ENCODE measurements around the gene SAFB2.
"Not testable (repeated sequence)": the region's sequence is repeated elsewhere in the genome, so short reads cannot be mapped to it uniquely, and the experiment has no call there.

Gene SAFB2

GRCh38 chr19:5632241-5632612 lies 9.7 kb upstream of the SAFB2 start:
- DNase-seq: no peak

- DNase-seq: no peak
Measured at GRCh38 chr19:5631567-5632240, 9.1 kb upstream of the SAFB2 start.

DNA sequence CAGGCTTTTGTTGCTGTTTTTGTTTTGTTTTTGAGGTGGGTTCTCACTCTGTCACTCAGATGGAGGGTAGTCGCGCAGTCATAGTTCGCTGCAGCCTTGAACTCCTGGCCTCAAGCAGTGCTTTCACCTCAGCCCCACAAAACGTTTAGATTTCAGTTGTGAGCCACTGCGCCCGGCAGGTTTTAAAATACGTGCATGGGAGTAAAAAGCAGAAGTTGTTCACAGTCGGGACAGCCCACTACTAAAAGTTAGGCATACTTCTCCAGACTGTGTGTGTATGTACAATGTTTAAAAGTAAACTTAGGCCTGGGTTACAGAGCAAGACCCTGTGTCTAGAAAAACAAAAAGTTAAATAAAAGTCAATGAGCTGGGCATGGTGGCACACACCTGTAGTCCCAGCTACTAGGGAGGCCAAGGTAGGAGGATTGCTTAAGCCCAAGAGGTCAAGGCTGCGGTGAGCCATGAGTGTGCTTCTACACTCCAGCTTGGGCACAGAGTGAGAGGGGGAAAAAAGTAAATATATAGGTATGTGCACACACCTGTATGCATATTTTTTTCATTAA lies 6.4 kb upstream of the SAFB2 start:
- DNase-seq: no peak

DNA sequence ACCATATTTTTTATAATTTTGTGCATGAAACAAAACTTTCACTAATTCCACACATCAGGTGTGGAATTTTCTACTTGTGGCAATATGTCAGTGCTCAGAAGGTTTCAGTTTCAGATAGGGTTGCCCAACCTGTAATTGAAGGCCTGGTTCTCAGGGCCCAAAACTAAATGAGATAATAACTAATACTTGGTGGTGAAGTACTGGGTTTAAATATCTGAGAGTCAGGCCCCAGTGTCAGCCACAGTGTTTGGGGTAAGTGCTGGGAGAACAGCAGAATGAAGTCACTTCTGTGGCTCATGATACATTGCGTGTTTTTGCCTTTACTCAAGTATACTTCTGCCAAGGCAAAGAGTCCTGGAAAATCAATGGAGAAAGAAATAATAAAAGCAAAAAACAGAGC lies 5.9 kb upstream of the SAFB2 start:
- DNase-seq: no peak

DNA sequence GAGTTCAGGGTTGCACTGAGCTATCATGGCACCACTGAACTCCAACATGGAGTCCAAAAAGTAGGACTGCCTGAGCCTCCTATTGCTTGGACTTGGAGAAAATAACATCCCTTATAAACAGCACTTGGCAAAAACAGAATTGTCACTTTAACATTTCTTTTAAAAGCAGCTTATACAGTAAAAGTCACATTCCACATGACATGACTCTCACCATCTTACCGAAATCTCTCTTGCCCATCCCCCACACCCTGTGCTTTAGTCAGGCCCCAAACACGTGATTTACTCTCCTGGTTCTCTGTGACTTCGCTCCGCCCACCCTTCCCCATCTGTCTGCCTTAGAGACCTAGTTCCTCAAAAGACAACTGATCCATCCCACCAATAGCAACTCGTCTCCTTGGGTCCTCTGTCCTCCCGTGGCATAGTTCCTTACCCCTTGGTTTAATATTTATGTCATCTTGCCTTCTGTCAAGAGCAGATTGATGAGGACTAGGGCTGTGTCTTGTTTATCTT lies 4.9 kb upstream of the SAFB2 start:
- DNase-seq: peak; percentile 65

- DNase-seq: no peak
Measured at GRCh38 chr19:5625641-5626040, 3.1 kb upstream of the SAFB2 start.

- no peak for DNase-seq
Measured at GRCh38 chr19:5624741-5625278, 2.2 kb upstream of the SAFB2 start.

GRCh38 chr19:5624018-5624663 lies 1.6 kb upstream of the SAFB2 start:
- peak; percentile 29 for DNase-seq

GRCh38 chr19:5623397-5624017 lies 931 bp upstream of the SAFB2 start:
- DNase-seq: peak; percentile 16

DNA sequence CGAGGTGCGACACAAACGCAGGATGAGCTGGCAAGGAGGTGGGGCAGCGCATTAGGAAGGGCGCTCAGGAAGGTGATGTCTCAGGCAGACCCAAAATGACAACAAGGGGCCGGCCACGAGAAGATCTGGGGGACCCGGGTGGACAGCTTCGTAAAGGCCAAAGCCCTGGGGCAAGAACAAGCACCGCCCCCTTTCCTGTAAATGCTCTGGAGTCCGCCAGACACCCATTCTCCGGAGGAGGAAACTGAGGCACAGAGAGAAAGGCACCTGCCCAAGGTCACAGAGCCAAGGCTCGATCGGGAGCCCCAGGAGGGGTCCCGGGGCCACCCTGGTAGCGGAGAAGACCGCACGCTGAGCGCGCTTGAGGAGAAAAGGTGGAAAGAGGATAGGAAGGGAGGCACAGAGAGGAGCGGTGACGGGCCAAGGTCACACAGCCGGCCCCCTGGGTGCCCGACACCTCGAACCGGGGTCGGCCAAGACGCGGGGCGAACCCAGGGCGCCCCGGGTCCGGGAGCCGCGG lies 571 bp downstream of the SAFB2 start:
- peak; percentile 48 for DNase-seq

DNA sequence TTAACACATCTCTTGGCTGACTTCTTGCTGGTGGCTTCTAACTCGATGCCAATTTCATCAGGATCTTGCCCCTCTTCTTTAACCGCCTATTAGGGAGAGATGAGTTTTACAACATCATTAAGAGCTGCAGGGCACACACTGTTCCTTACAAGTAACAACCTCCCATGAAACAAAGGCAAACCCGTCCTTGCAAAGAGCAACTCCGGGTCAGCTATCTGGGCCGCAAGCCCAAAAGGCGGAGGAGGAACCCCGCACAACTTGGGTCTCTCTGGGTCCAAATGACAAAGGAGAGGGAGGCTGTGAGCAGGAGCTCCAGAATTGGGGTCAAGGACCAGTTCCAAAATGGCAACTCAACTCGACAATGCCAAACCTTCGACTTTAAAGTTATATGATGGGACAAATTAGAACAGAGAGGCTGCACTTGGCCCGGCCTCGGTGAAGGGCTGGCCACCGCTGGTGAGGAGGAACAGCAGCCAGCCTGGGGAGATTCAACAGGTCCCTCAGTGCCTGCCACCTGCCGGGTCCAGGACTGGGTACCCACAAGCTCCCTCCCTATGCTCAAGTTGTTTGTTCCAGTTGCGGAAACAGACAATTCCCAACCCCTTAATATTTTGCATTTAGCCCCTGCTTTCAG lies 1.1 kb downstream of the SAFB2 start:
- DNase-seq: no peak

GRCh38 chr19:5619946-5620345 lies 2.6 kb downstream of the SAFB2 start:
- no peak for DNase-seq

GRCh38 chr19:5618591-5618990 lies 4.0 kb downstream of the SAFB2 start:
- no peak for DNase-seq

- no peak for DNase-seq
Measured at GRCh38 chr19:5617080-5617479, 5.5 kb downstream of the SAFB2 start.

- DNase-seq: no peak
Measured at GRCh38 chr19:5615756-5616327, 6.7 kb downstream of the SAFB2 start.

GRCh38 chr19:5612891-5613865 lies 9.4 kb downstream of the SAFB2 start:
- DNase-seq: no peak

DNA sequence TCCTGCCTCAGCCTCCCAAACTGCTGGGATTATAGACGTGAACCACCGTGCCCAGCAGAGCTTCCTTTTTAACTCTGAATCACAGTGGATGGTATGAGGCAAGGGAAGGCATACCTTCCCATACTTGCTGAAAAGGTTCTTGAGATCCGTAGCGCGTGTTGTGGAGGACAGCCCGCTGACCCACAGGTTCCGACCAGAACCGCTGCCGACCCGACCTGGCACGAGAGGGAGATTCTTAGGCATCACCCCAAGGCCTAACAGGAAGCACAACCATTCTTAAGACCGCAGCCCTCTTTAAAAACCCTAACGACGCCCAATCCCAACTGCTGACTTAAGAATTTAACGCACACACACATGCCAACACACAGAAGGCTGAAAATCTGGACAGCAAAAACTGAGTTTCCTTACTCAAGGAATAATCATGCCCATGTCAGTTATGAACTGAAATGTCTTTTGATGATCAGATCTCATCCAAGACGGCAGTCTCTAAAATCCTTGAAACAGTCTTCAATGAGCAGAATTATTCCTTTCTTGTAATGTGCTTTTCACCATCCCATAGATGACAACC lies 12.6 kb downstream of the SAFB2 start:
- DNase-seq: no peak

- DNase-seq: not testable (repeated sequence)
Measured at GRCh38 chr19:5608766-5609165, 13.8 kb downstream of the SAFB2 start.

DNA sequence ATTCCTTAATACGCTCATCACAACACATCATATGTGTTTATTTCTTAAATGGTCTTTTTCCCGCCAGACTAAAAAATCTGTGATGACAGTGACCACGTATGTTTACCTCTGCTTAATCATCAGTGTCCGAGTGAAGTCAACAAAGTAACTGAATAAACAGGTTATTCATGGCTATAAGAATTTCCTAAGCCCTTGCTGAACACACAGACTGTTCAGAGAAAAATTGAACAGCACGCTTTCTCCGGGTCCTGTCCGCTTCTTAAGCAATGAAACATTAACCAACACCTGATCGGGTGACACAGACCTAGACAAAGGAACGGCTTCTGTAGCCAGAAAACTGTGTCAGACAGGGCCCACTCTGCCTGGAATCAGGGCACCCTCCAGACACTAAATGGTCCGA lies 14.3 kb downstream of the SAFB2 start:
- DNase-seq: no peak

DNA sequence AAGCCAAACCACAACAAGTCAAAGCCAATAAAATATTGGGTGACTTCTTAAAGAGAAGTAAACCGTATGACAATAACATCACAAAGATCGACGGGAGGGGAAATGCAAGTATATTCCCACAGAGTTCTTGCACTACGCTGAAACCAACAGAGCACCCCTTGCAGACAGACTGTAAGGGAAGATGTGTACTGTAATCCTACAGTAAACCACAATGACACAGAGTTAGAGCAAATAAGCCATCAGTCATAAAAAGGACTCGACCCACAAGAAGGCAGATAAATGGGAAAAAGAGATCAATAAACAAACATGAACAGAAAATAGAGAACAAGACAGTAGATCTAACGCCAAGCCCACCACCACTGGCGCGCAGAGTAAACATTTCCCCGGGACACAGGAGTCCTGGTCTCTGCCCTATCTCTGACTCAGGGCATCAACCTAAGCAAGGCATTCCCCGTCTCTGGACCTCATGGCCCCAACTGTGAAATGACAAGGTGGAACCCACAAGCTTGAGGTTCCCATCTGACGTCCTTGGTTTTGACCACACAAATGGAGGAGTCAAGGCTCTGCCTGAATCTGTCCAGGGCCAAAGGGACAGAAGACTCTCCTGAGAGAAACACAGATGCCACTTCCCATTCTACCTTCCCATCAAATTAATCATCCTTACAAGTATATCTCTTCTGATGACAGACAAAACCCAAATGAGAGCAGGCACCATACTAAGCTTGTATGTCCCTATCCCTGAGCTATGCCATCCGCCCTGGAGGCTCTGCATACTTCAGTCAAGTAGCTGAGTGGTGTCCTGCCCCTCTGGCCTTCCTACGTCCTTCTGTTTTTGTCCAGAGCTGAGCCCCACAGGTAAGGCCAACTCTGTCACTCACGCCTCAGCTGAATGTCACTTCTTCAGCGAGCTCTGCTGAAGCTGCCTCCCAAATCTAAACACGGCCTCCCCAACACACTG lies 15.0 kb downstream of the SAFB2 start:
- DNase-seq: no peak
